Measurements from ENCODE around the gene CLTA. TPM values are rescaled to one million over a fixed set of nuclear protein-coding genes. Genes with fewer than 3 reads are reported as not detected.

Gene CLTA
- total RNA-seq, 1 experiment from 2014 or later = 146 TPM

DNA sequence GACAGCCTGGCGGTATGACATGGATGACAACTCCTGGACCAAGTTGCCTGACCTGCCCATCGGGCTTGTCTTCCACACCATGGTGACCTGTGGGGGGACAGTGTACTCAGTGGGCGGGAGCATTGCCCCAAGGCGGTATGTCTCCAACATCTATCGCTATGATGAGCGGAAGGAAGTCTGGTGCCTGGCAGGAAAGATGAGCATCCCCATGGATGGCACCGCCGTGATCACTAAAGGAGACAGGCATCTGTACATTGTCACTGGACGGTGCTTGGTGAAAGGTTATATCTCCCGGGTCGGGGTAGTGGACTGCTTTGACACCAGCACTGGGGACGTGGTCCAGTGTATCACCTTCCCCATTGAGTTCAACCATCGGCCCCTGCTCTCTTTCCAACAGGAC, 20.2 kb upstream of the CLTA start:
- intact Hi-C loops (cut with micrococcal nuclease; ENCODE audit: unreplicated experiment) = no loop called here
- POLR2A ChIA-PET (ENCODE audit: unreplicated experiment) = no interaction called here
- Histone ChIP-seq H3K79me2 (ENCODE audit: low read depth) (no peaks in the 10 kb centered on the region), H3F3A (ENCODE audit: insufficient read depth, low read depth) (no peaks in the 10 kb centered on the region), H3K9me2 (ENCODE audit: insufficient read depth) (no peaks in the 10 kb centered on the region), H3K4me1 (replicated peaks; ENCODE audit: insufficient read depth) (no peaks in the 10 kb centered on the region), H3K36me3 (ENCODE audit: low read depth) (no peaks in the 10 kb centered on the region), H3K4me2 (no peak overlapping the region), H4K20me1 (ENCODE audit: insufficient read depth) (no peaks in the 10 kb centered on the region), H3K27me3 (ENCODE audit: insufficient read depth, low read depth) (no peaks in the 10 kb centered on the region), H3K4me3 (no peak overlapping the region), H3K9me3 (ENCODE audit: insufficient read depth, low read depth) (no peaks in the 10 kb centered on the region), H2AFZ (no peak overlapping the region), H3K27ac (no peak overlapping the region)
- CTCF ChIA-PET = no interaction called here
- DNase-seq = no peak
- TF ChIP-seq, protein P1, sequence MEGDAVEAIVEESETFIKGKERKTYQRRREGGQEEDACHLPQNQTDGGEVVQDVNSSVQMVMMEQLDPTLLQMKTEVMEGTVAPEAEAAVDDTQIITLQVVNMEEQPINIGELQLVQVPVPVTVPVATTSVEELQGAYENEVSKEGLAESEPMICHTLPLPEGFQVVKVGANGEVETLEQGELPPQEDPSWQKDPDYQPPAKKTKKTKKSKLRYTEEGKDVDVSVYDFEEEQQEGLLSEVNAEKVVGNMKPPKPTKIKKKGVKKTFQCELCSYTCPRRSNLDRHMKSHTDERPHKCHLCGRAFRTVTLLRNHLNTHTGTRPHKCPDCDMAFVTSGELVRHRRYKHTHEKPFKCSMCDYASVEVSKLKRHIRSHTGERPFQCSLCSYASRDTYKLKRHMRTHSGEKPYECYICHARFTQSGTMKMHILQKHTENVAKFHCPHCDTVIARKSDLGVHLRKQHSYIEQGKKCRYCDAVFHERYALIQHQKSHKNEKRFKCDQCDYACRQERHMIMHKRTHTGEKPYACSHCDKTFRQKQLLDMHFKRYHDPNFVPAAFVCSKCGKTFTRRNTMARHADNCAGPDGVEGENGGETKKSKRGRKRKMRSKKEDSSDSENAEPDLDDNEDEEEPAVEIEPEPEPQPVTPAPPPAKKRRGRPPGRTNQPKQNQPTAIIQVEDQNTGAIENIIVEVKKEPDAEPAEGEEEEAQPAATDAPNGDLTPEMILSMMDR (conservative IDR thresholded peaks at IDR 0.05) = no peak
- no peak for TF ChIP-seq EZH2 (IDR thresholded peaks at IDR 0.05; ENCODE audit: low read depth)
- no TSS peak for BruUV-seq (replicated peaks)

DNA sequence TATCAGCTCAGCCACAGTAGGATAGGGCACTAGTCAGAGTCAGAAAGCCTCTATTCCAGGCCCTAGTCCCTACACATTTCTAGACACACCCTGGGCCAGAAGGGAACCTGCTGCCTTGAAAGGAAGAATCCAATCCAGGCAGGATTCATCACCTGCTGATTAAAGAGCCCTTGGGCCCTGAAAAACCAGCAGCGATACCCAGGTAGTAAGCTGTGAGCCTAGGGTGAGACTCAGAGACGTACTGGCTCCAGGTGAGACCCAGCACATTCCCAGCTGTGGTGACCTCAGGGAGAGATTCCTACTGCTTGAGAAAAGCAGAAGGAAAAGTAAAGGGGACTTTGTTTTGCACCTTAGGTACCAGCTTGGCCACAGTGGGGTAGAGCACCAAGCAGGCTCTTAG, 16.9 kb upstream of the CLTA start:
- ChIA-PET CTCF (no interaction called here), POLR2A (ENCODE audit: unreplicated experiment) (no interaction called here)
- no peaks in the 10 kb centered on the region for H3K9me3 ChIP-seq (ENCODE audit: insufficient read depth, low read depth)
- no TSS peak for BruUV-seq (replicated peaks)
- H3K4me2 ChIP-seq = no peak overlapping the region
- H3K36me3 ChIP-seq (ENCODE audit: low read depth) = no peaks in the 10 kb centered on the region
- intact Hi-C loops (cut with micrococcal nuclease; ENCODE audit: unreplicated experiment) = no loop called here
- no peak overlapping the region for H3K4me3 ChIP-seq
- no peaks in the 10 kb centered on the region for H3K4me1 ChIP-seq (replicated peaks; ENCODE audit: insufficient read depth)
- H3K79me2 ChIP-seq (ENCODE audit: low read depth) = no peaks in the 10 kb centered on the region
- H4K20me1 ChIP-seq (ENCODE audit: insufficient read depth) = no peaks in the 10 kb centered on the region
- no peak overlapping the region for H2AFZ ChIP-seq
- no peaks in the 10 kb centered on the region for H3K27me3 ChIP-seq (ENCODE audit: insufficient read depth, low read depth)
- no peak for DNase-seq
- no peaks in the 10 kb centered on the region for H3K9me2 ChIP-seq (ENCODE audit: insufficient read depth)
- no peak overlapping the region for H3K27ac ChIP-seq
- H3F3A ChIP-seq (ENCODE audit: insufficient read depth, low read depth) = no peaks in the 10 kb centered on the region
- no peak for TF ChIP-seq EZH2 (IDR thresholded peaks at IDR 0.05; ENCODE audit: low read depth)
- TF ChIP-seq, protein P1 (conservative IDR thresholded peaks at IDR 0.05) = no peak

DNA sequence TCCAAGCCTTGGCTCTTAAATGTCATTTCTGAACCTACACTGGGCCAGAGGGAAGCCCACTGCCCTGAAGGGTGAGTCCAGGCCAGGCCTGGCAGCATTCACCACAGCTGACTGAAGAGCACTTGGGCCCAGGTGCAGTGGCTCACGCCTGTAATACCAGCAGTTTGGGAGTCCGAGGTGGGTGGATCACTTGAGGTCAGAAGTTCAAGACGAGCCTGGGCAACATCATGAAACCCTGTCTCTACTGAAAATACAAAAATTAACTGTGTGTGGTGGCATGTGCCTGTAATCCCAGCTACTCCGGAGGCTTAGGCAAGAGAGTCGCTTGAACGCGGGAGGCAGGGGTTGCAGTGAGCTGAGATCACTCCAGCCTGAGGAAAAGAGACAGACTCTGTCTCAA, 16.4 kb upstream of the CLTA start:
- H3K27me3 ChIP-seq (ENCODE audit: insufficient read depth, low read depth) = no peaks in the 10 kb centered on the region
- H3F3A ChIP-seq (ENCODE audit: insufficient read depth, low read depth) = no peaks in the 10 kb centered on the region
- no peaks in the 10 kb centered on the region for H4K20me1 ChIP-seq (ENCODE audit: insufficient read depth)
- H2AFZ ChIP-seq = no peak overlapping the region
- intact Hi-C loops (cut with micrococcal nuclease; ENCODE audit: unreplicated experiment) = no loop called here
- no peaks in the 10 kb centered on the region for H3K9me3 ChIP-seq (ENCODE audit: insufficient read depth, low read depth)
- no peak for DNase-seq
- no peak overlapping the region for H3K4me3 ChIP-seq
- no peaks in the 10 kb centered on the region for H3K36me3 ChIP-seq (ENCODE audit: low read depth)
- no TSS peak for BruUV-seq (replicated peaks)
- no peak overlapping the region for H3K27ac ChIP-seq
- ChIA-PET POLR2A (ENCODE audit: unreplicated experiment) (no interaction called here), CTCF (no interaction called here)
- no peaks in the 10 kb centered on the region for H3K4me1 ChIP-seq (replicated peaks; ENCODE audit: insufficient read depth)
- no peaks in the 10 kb centered on the region for H3K79me2 ChIP-seq (ENCODE audit: low read depth)
- TF ChIP-seq, protein P1 (conservative IDR thresholded peaks at IDR 0.05) = no peak
- no peak overlapping the region for H3K4me2 ChIP-seq
- no peaks in the 10 kb centered on the region for H3K9me2 ChIP-seq (ENCODE audit: insufficient read depth)

Data from PC-9 (cell line).